Measurements from ENCODE around the gene KYAT1. TPM values are rescaled to one million over a fixed set of nuclear protein-coding genes. Genes with fewer than 3 reads are reported as not detected.

KYAT1 gene
- total and polyA plus RNA-seq, 2 of the 13 experiments (the other 11 are each of a cell fraction or from before 2014, with no cell fraction given): 9.2 to 46.5 TPM

- peak; percentile 28; the same call in 1 of the 2 replicates for TF ChIP-seq ZBTB26 (CRISPR knock-in tag; IDR thresholded peaks at IDR 0.05; ENCODE audit: borderline replicate concordance)
- peak; percentile 73; the same call in 1 of the 2 replicates for TF ChIP-seq ZNF766 (CRISPR knock-in tag; IDR thresholded peaks at IDR 0.05; ENCODE audit: borderline replicate concordance)
- TF ChIP-seq SMYD3 (CRISPR knock-in tag; IDR thresholded peaks at IDR 0.05): no peak
- 0 out of 2 replicates have a peak, but pooled peaks have one; percentile 49 for TF ChIP-seq ZHX2 (IDR thresholded peaks at IDR 0.05; ENCODE audit: low read depth)
- TF ChIP-seq ZHX2 (CRISPR knock-in tag; IDR thresholded peaks at IDR 0.05; ENCODE audit: borderline replicate concordance): peak; percentile 83; the same call in 1 of the 2 replicates
- TF ChIP-seq ZNF468 (CRISPR knock-in tag; IDR thresholded peaks at IDR 0.05): no peak
- peak; percentile 32; the same call in 1 of the 2 replicates for TF ChIP-seq ZNF710 (CRISPR knock-in tag; IDR thresholded peaks at IDR 0.05; ENCODE audit: borderline replicate concordance)
- TF ChIP-seq ZNF503 (CRISPR knock-in tag; IDR thresholded peaks at IDR 0.05): peak; percentile 73; the same call in 1 of the 2 replicates
- TF ChIP-seq SIN3B (IDR thresholded peaks at IDR 0.05; ENCODE audit: low read length): peak; percentile 81; the same call in 1 of the 2 replicates
- TF ChIP-seq ZNF569 (CRISPR knock-in tag; IDR thresholded peaks at IDR 0.05; ENCODE audit: borderline replicate concordance): no peak
- TF ChIP-seq ZFAT (CRISPR knock-in tag; conservative IDR thresholded peaks at IDR 0.05): no peak
Measured at GRCh38 chr9:128829477-128830251, 52.1 kb downstream of the KYAT1 start, which contains the start of gene SPOUT1 (continued).
